HL-60 (cell line): ENCODE data around the gene OR2T8.

ENCODE experiments used
- DNase-seq, 2 experiments: peaks; one replicate each; pipeline ENCODE4 v3.0.0-alpha.2; 2010 to 2020; ENCODE audit warnings: low read depth in 1 of 2, low spot score in 1 of 2
- H3K27ac ChIP-seq: fragments of 250-450 bp; sonication (Bioruptor Pico); replicated peaks from 2 replicates; pipeline ENCODE4 v1.5.1; 2020; ENCODE audit warnings: mild to moderate bottlenecking, moderate library complexity
- H3K27me3 ChIP-seq: fragments of 250-450 bp; sonication (Bioruptor Pico); 2 replicates; pipeline ENCODE4 v1.5.1; 2021; ENCODE audit warnings: mild to moderate bottlenecking, moderate library complexity; ENCODE audit not compliant: insufficient read depth, poor library complexity, severe bottlenecking
- H3K4me3 ChIP-seq: replicated peaks from 2 replicates; pipeline ENCODE4 v1.5.1; 2011; ENCODE audit warnings: mild to moderate bottlenecking, control low read depth, low read length; ENCODE audit not compliant: insufficient read depth
- CTCF ChIP-seq: IDR thresholded peaks from one replicate; pipeline ENCODE4 v1.5.1; 2011; ENCODE audit warnings: low read length, control low read depth, inconsistent platforms; ENCODE audit not compliant: insufficient read depth
- GABPA ChIP-seq: IDR thresholded peaks from 2 replicates; pipeline ENCODE4 v1.6.1; 2012; ENCODE audit warnings: low read depth
- POLR2AphosphoS5 ChIP-seq: IDR thresholded peaks from 2 replicates; pipeline ENCODE4 v1.6.1; 2012; ENCODE audit warnings: low read depth
- SPI1 ChIP-seq: IDR thresholded peaks from 2 replicates; pipeline ENCODE4 v1.6.1; 2012; ENCODE audit warnings: low read depth, mild to moderate bottlenecking, borderline replicate concordance
- TF ChIP-seq, protein P1 (sequence below): IDR thresholded peaks from 2 replicates; pipeline ENCODE4 v1.6.1; 2012; ENCODE audit warnings: low read depth; ENCODE audit not compliant: insufficient replicate concordance

Gene OR2T8

DNA sequence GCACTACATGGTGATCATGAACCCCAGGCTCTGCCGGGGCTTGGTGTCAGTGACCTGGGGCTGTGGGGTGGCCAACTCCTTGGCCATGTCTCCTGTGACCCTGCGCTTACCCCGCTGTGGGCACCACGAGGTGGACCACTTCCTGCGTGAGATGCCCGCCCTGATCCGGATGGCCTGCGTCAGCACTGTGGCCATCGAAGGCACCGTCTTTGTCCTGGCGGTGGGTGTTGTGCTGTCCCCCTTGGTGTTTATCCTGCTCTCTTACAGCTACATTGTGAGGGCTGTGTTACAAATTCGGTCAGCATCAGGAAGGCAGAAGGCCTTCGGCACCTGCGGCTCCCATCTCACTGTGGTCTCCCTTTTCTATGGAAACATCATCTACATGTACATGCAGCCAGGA lies 24.1 kb upstream of the OR2T8 start:
- Histone ChIP-seq H3K27me3 (no peaks in the 10 kb centered on the region), H3K27ac (no peak overlapping the region), H3K4me3 (no peak overlapping the region)
- no peak for TF ChIP-seq CTCF
- TF ChIP-seq POLR2AphosphoS5 = no peak
- TF ChIP-seq, protein P1, sequence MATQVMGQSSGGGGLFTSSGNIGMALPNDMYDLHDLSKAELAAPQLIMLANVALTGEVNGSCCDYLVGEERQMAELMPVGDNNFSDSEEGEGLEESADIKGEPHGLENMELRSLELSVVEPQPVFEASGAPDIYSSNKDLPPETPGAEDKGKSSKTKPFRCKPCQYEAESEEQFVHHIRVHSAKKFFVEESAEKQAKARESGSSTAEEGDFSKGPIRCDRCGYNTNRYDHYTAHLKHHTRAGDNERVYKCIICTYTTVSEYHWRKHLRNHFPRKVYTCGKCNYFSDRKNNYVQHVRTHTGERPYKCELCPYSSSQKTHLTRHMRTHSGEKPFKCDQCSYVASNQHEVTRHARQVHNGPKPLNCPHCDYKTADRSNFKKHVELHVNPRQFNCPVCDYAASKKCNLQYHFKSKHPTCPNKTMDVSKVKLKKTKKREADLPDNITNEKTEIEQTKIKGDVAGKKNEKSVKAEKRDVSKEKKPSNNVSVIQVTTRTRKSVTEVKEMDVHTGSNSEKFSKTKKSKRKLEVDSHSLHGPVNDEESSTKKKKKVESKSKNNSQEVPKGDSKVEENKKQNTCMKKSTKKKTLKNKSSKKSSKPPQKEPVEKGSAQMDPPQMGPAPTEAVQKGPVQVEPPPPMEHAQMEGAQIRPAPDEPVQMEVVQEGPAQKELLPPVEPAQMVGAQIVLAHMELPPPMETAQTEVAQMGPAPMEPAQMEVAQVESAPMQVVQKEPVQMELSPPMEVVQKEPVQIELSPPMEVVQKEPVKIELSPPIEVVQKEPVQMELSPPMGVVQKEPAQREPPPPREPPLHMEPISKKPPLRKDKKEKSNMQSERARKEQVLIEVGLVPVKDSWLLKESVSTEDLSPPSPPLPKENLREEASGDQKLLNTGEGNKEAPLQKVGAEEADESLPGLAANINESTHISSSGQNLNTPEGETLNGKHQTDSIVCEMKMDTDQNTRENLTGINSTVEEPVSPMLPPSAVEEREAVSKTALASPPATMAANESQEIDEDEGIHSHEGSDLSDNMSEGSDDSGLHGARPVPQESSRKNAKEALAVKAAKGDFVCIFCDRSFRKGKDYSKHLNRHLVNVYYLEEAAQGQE = no peak
- no peak for TF ChIP-seq GABPA
- no peak for TF ChIP-seq SPI1
- DNase-seq = no peak

- DNase-seq = no peak
- TF ChIP-seq POLR2AphosphoS5 (no peak), SPI1 (no peak), GABPA (no peak), CTCF (no peak)
- TF ChIP-seq, protein P1 = no peak
- Histone ChIP-seq H3K27ac (no peak overlapping the region), H3K4me3 (no peak overlapping the region), H3K27me3 (no peaks in the 10 kb centered on the region)
Measured at GRCh38 chr1:247904122-247904521, 15.9 kb upstream of the OR2T8 start.

- no peak overlapping the region for H3K4me3 ChIP-seq
- no peak overlapping the region for H3K27ac ChIP-seq
- H3K27me3 ChIP-seq = no peaks in the 10 kb centered on the region
- DNase-seq = no peak
- TF ChIP-seq SPI1 (no peak), GABPA (no peak)
- TF ChIP-seq, protein P1 = no peak
Measured at GRCh38 chr1:247905181-247905580, 14.9 kb upstream of the OR2T8 start.
